Activated naive CD4-positive, alpha-beta T cell treated with anti-CD3 and anti-CD28 coated beads for 36 hours (primary cell): ENCODE measurements around the gene GSG1L. TPM values are rescaled to one million over a fixed set of nuclear protein-coding genes. Genes with fewer than 3 reads are reported as not detected.
A peak's percentile ranks its signal among the peaks of the same experiment; 100 is the strongest.

Experiments used
- CTCF ChIA-PET: fragments of 350-600 bp; sonication (Branson Sonifier 250); formaldehyde crosslinking; loops from one replicate; lab custom pipeline; 2021; ENCODE audit warnings: antibody characterized with exemption; lab: Charles Lee
- DNase-seq: peaks from one replicate; pipeline ENCODE4 v3.0.0-alpha.2; 2020
- H3K27ac Mint-ChIP-seq: one replicate; pipeline ENCODE4 v1.8.0; 2021; ENCODE audit warnings: mild to moderate bottlenecking, mixed read lengths
- H3K27me3 Mint-ChIP-seq: one replicate; pipeline ENCODE4 v1.8.0; 2021; ENCODE audit warnings: low read depth, mixed read lengths
- H3K36me3 Mint-ChIP-seq: one replicate; pipeline ENCODE4 v1.8.0; 2021; ENCODE audit warnings: low read depth, mixed read lengths
- H3K4me1 Mint-ChIP-seq: one replicate; pipeline ENCODE4 v1.8.0; 2021; ENCODE audit warnings: low read depth, mixed read lengths
- H3K4me3 Mint-ChIP-seq: one replicate; pipeline ENCODE4 v1.8.0; 2021; ENCODE audit warnings: mild to moderate bottlenecking, moderate library complexity, mixed read lengths
- H3K9me3 Mint-ChIP-seq: one replicate; pipeline ENCODE4 v1.8.0; 2021; ENCODE audit warnings: mixed read lengths
- intact Hi-C: fragments of 100-400 bp; cut with micrococcal nuclease; formaldehyde crosslinking; loops from one replicate; pipeline ENCODE4 v1.15.1; 2023
- total RNA-seq, 2 experiments: library from RNA; stranded (reverse); gene quantifications; one replicate each; pipeline ENCODE4 v1.2.3, GENCODE V29; 2021

GSG1L gene
- total RNA-seq, 2 experiments from 2014 or later, result not detected

GRCh38 chr16:28101533-28101890 lies 38.0 kb upstream of the GSG1L start:
- Mint-ChIP-seq H3K36me3 (peaks cover 47% of the 10 kb centered on the region), H3K4me3 (no peak overlapping the region)

GRCh38 chr16:28100810-28101532 lies 37.5 kb upstream of the GSG1L start:
- DNase-seq, result no peak
- H3K9me3 Mint-ChIP-seq, result no peaks in the 10 kb centered on the region
- H3K27me3 Mint-ChIP-seq, result no peaks in the 10 kb centered on the region
- CTCF ChIA-PET, result interaction anchor here (0.6 kb wide), 1 partner anchor 12 kb away, joined by 3 read pairs; no protein-coding TSS in a partner anchor
- intact Hi-C loops, result no loop called here
- H3K4me3 Mint-ChIP-seq, result no peak overlapping the region
- H3K4me1 Mint-ChIP-seq, result no peaks in the 10 kb centered on the region
- peaks cover 44% of the 10 kb centered on the region for H3K36me3 Mint-ChIP-seq
- no peak overlapping the region for H3K27ac Mint-ChIP-seq

More at GRCh38 chr16:28101533-28101890, 38.0 kb upstream of the GSG1L start:
- Mint-ChIP-seq H3K27me3 (no peaks in the 10 kb centered on the region), H3K4me1 (no peaks in the 10 kb centered on the region), H3K9me3 (no peaks in the 10 kb centered on the region), H3K27ac (no peak overlapping the region)
- no peak for DNase-seq
- intact Hi-C loops, result no loop called here
- CTCF ChIA-PET, result no interaction called here

- DNase-seq, result no peak
- no peaks in the 10 kb centered on the region for H3K4me1 Mint-ChIP-seq
- CTCF ChIA-PET, result no interaction called here
- H3K27me3 Mint-ChIP-seq, result no peaks in the 10 kb centered on the region
- peaks cover 37% of the 10 kb centered on the region for H3K36me3 Mint-ChIP-seq
- no peaks in the 10 kb centered on the region for H3K9me3 Mint-ChIP-seq
- peak overlapping the region; percentile 46 for H3K27ac Mint-ChIP-seq
- H3K4me3 Mint-ChIP-seq, result no peak overlapping the region
- intact Hi-C loops, result no loop called here
Observed at GRCh38 chr16:28098959-28099945, 35.7 kb upstream of the GSG1L start.

GRCh38 chr16:28098171-28098958 lies 34.9 kb upstream of the GSG1L start:
- H3K4me3 Mint-ChIP-seq, result no peak overlapping the region
- H3K36me3 Mint-ChIP-seq, result peaks cover 28% of the 10 kb centered on the region
- H3K27me3 Mint-ChIP-seq, result no peaks in the 10 kb centered on the region
- H3K4me1 Mint-ChIP-seq, result no peaks in the 10 kb centered on the region
- no peak for DNase-seq
- intact Hi-C loops, result no loop called here
- H3K9me3 Mint-ChIP-seq, result no peaks in the 10 kb centered on the region
- CTCF ChIA-PET, result no interaction called here
- H3K27ac Mint-ChIP-seq, result peak overlapping the region; percentile 30

- intact Hi-C loops, result no loop called here
- CTCF ChIA-PET, result no interaction called here
- H3K4me1 Mint-ChIP-seq, result no peaks in the 10 kb centered on the region
- DNase-seq, result no peak
- H3K9me3 Mint-ChIP-seq, result no peaks in the 10 kb centered on the region
- no peaks in the 10 kb centered on the region for H3K27me3 Mint-ChIP-seq
- H3K27ac Mint-ChIP-seq, result no peak overlapping the region
- H3K4me3 Mint-ChIP-seq, result no peak overlapping the region
- H3K36me3 Mint-ChIP-seq, result peaks cover 24% of the 10 kb centered on the region
Observed at GRCh38 chr16:28096983-28097899, 33.7 kb upstream of the GSG1L start.

GRCh38 chr16:28093385-28093725 lies 29.8 kb upstream of the GSG1L start:
- Mint-ChIP-seq H3K27ac (no peak overlapping the region), H3K36me3 (peaks cover 13% of the 10 kb centered on the region), H3K27me3 (no peaks in the 10 kb centered on the region), H3K4me3 (no peak overlapping the region), H3K9me3 (no peaks in the 10 kb centered on the region), H3K4me1 (no peaks in the 10 kb centered on the region)
- DNase-seq, result no peak
- CTCF ChIA-PET, result no interaction called here
- intact Hi-C loops, result no loop called here

GRCh38 chr16:28092721-28093384 lies 29.3 kb upstream of the GSG1L start:
- Mint-ChIP-seq H3K27ac (no peak overlapping the region), H3K27me3 (no peaks in the 10 kb centered on the region), H3K4me3 (no peak overlapping the region), H3K9me3 (no peaks in the 10 kb centered on the region), H3K36me3 (peaks cover 8% of the 10 kb centered on the region), H3K4me1 (no peaks in the 10 kb centered on the region)
- CTCF ChIA-PET, result interaction anchor here (0.7 to 1.2 kb wide), 2 partner anchors 57 to 126 kb away, joined by 3 to 4 read pairs; no protein-coding TSS in a partner anchor
- DNase-seq, result no peak
- intact Hi-C loops, result no loop called here

GRCh38 chr16:28091656-28092055 lies 28.1 kb upstream of the GSG1L start:
- H3K9me3 Mint-ChIP-seq, result no peaks in the 10 kb centered on the region

GRCh38 chr16:28090646-28091377 lies 27.3 kb upstream of the GSG1L start:
- no peaks in the 10 kb centered on the region for H3K27me3 Mint-ChIP-seq
- no peaks in the 10 kb centered on the region for H3K9me3 Mint-ChIP-seq
- CTCF ChIA-PET, result interaction anchor here (0.7 to 1.2 kb wide), 3 partner anchors 123 to 230 kb away, joined by 3 to 4 read pairs (median 3); no protein-coding TSS in a partner anchor
- H3K27ac Mint-ChIP-seq, result no peak overlapping the region
- H3K4me1 Mint-ChIP-seq, result no peaks in the 10 kb centered on the region
- no peak overlapping the region for H3K4me3 Mint-ChIP-seq
- H3K36me3 Mint-ChIP-seq, result no peaks in the 10 kb centered on the region
- DNase-seq, result no peak
- intact Hi-C loops, result no loop called here

More at GRCh38 chr16:28091656-28092055, 28.1 kb upstream of the GSG1L start:
- Mint-ChIP-seq H3K36me3 (no peaks in the 10 kb centered on the region), H3K4me3 (no peak overlapping the region), H3K27me3 (no peaks in the 10 kb centered on the region), H3K27ac (no peak overlapping the region), H3K4me1 (no peaks in the 10 kb centered on the region)
- CTCF ChIA-PET, result interaction anchor here (0.9 kb wide), 1 partner anchor 122 kb away, joined by 3 read pairs; no protein-coding TSS in a partner anchor
- no peak for DNase-seq
- intact Hi-C loops, result no loop called here

GRCh38 chr16:28089992-28090365 lies 26.5 kb upstream of the GSG1L start:
- no peak overlapping the region for H3K27ac Mint-ChIP-seq
- no peak for DNase-seq
- no peaks in the 10 kb centered on the region for H3K4me1 Mint-ChIP-seq
- no peaks in the 10 kb centered on the region for H3K36me3 Mint-ChIP-seq
- no peak overlapping the region for H3K4me3 Mint-ChIP-seq
- intact Hi-C loops, result no loop called here
- no peaks in the 10 kb centered on the region for H3K27me3 Mint-ChIP-seq
- no peaks in the 10 kb centered on the region for H3K9me3 Mint-ChIP-seq
- CTCF ChIA-PET, result interaction anchor here (1.2 kb wide), 1 partner anchor 127 kb away, joined by 4 read pairs; no protein-coding TSS in a partner anchor
